T-helper 1 cell treated with Interleukin-12 subunit alpha and Interleukin-12 subunit beta and Interleukin-4 antibody, amounts not matched to agents 30 μg/mL and 1 μg/mL, for 36 hours (primary cell): ENCODE measurements around the gene LRRIQ1.
"Not testable (repeated sequence)": the region's sequence is repeated elsewhere in the genome, so short reads cannot be mapped to it uniquely, and the experiment has no call there.

Experiments used
- H3K27ac Mint-ChIP-seq: one replicate; pipeline ENCODE4 v1.8.0; 2021; ENCODE audit warnings: mild to moderate bottlenecking, mixed read lengths
- H3K27me3 Mint-ChIP-seq: one replicate; pipeline ENCODE4 v1.8.0; 2021; ENCODE audit warnings: low read depth, mixed read lengths
- H3K36me3 Mint-ChIP-seq: one replicate; pipeline ENCODE4 v1.8.0; 2021; ENCODE audit warnings: low read depth, mixed read lengths
- H3K4me1 Mint-ChIP-seq: one replicate; pipeline ENCODE4 v1.8.0; 2021; ENCODE audit warnings: low read depth, mixed read lengths
- H3K4me3 Mint-ChIP-seq: one replicate; pipeline ENCODE4 v1.8.0; 2021; ENCODE audit warnings: mild to moderate bottlenecking, moderate library complexity, mixed read lengths
- H3K9me3 Mint-ChIP-seq: one replicate; pipeline ENCODE4 v1.8.0; 2021; ENCODE audit warnings: mixed read lengths

Gene LRRIQ1

GRCh38 chr12:85188619-85189018 is 152.5 kb downstream of the LRRIQ1 start:
- H3K27me3 Mint-ChIP-seq, result no peaks in the 10 kb centered on the region
- H3K4me3 Mint-ChIP-seq, result no peak overlapping the region
- H3K27ac Mint-ChIP-seq, result no peak overlapping the region
- H3K4me1 Mint-ChIP-seq, result no peaks in the 10 kb centered on the region
- H3K9me3 Mint-ChIP-seq, result no peaks in the 10 kb centered on the region
- no peaks in the 10 kb centered on the region for H3K36me3 Mint-ChIP-seq

GRCh38 chr12:85190728-85191127 is 154.6 kb downstream of the LRRIQ1 start:
- Mint-ChIP-seq H3K4me3 (no peak overlapping the region), H3K4me1 (no peaks in the 10 kb centered on the region), H3K36me3 (no peaks in the 10 kb centered on the region), H3K27me3 (no peaks in the 10 kb centered on the region), H3K27ac (no peak overlapping the region), H3K9me3 (no peaks in the 10 kb centered on the region)

- not testable (repeated sequence) for H3K4me1 Mint-ChIP-seq, H3K4me3 Mint-ChIP-seq, H3K27me3 Mint-ChIP-seq, H3K27ac Mint-ChIP-seq, H3K36me3 Mint-ChIP-seq
- H3K9me3 Mint-ChIP-seq, result peaks cover 17% of the 10 kb centered on the region
Measured at GRCh38 chr12:85203809-85204208, 167.7 kb downstream of the LRRIQ1 start.

GRCh38 chr12:85206543-85206942 is 170.4 kb downstream of the LRRIQ1 start:
- Mint-ChIP-seq H3K9me3 (peaks cover 17% of the 10 kb centered on the region), H3K27ac (no peak overlapping the region), H3K36me3 (no peaks in the 10 kb centered on the region), H3K27me3 (no peaks in the 10 kb centered on the region), H3K4me3 (no peak overlapping the region), H3K4me1 (no peaks in the 10 kb centered on the region)

- H3K36me3 Mint-ChIP-seq, H3K4me3 Mint-ChIP-seq, H3K27me3 Mint-ChIP-seq, H3K27ac Mint-ChIP-seq, H3K9me3 Mint-ChIP-seq, H3K4me1 Mint-ChIP-seq: not testable (repeated sequence)
Measured at GRCh38 chr12:85224339-85224738, 188.2 kb downstream of the LRRIQ1 start.

GRCh38 chr12:85225501-85225900 is 189.3 kb downstream of the LRRIQ1 start:
- Mint-ChIP-seq H3K27me3 (no peaks in the 10 kb centered on the region), H3K27ac (no peak overlapping the region), H3K9me3 (no peaks in the 10 kb centered on the region), H3K36me3 (no peaks in the 10 kb centered on the region), H3K4me1 (no peaks in the 10 kb centered on the region), H3K4me3 (no peak overlapping the region)

- no peak overlapping the region for H3K27ac Mint-ChIP-seq
- H3K4me3 Mint-ChIP-seq, result no peak overlapping the region
- no peaks in the 10 kb centered on the region for H3K4me1 Mint-ChIP-seq
Measured at GRCh38 chr12:85237327-85237726, 201.2 kb downstream of the LRRIQ1 start.

GRCh38 chr12:85244561-85244960 is 208.4 kb downstream of the LRRIQ1 start:
- H3K36me3 Mint-ChIP-seq, result no peaks in the 10 kb centered on the region
- no peaks in the 10 kb centered on the region for H3K9me3 Mint-ChIP-seq
- no peaks in the 10 kb centered on the region for H3K4me1 Mint-ChIP-seq
- H3K27ac Mint-ChIP-seq, result no peak overlapping the region
- no peak overlapping the region for H3K4me3 Mint-ChIP-seq
- no peaks in the 10 kb centered on the region for H3K27me3 Mint-ChIP-seq

More at GRCh38 chr12:85237327-85237726, 201.2 kb downstream of the LRRIQ1 start:
- Mint-ChIP-seq H3K9me3 (no peaks in the 10 kb centered on the region), H3K36me3 (no peaks in the 10 kb centered on the region), H3K27me3 (no peaks in the 10 kb centered on the region)

- H3K4me3 Mint-ChIP-seq, result no peak overlapping the region
- H3K27me3 Mint-ChIP-seq, result no peaks in the 10 kb centered on the region
- no peaks in the 10 kb centered on the region for H3K9me3 Mint-ChIP-seq
Measured at GRCh38 chr12:85253853-85254252, 217.7 kb downstream of the LRRIQ1 start.

GRCh38 chr12:85257671-85258070 is 221.5 kb downstream of the LRRIQ1 start:
- H3K4me1 Mint-ChIP-seq, result no peaks in the 10 kb centered on the region
- H3K4me3 Mint-ChIP-seq, result no peak overlapping the region
- H3K27me3 Mint-ChIP-seq, result no peaks in the 10 kb centered on the region
- no peaks in the 10 kb centered on the region for H3K9me3 Mint-ChIP-seq
- H3K36me3 Mint-ChIP-seq, result no peaks in the 10 kb centered on the region
- H3K27ac Mint-ChIP-seq, result no peak overlapping the region

More at GRCh38 chr12:85253853-85254252, 217.7 kb downstream of the LRRIQ1 start:
- Mint-ChIP-seq H3K4me1 (no peaks in the 10 kb centered on the region), H3K27ac (no peak overlapping the region), H3K36me3 (no peaks in the 10 kb centered on the region)

- Mint-ChIP-seq H3K36me3 (no peaks in the 10 kb centered on the region), H3K4me1 (no peaks in the 10 kb centered on the region), H3K4me3 (no peak overlapping the region), H3K9me3 (no peaks in the 10 kb centered on the region), H3K27ac (no peak overlapping the region), H3K27me3 (no peaks in the 10 kb centered on the region)
Measured at GRCh38 chr12:85260447-85260846, 224.3 kb downstream of the LRRIQ1 start.

- Mint-ChIP-seq H3K27me3 (no peaks in the 10 kb centered on the region), H3K4me1 (no peaks in the 10 kb centered on the region), H3K9me3 (no peaks in the 10 kb centered on the region), H3K36me3 (no peaks in the 10 kb centered on the region), H3K4me3 (no peak overlapping the region), H3K27ac (no peak overlapping the region)
Measured at GRCh38 chr12:85260896-85261295, 224.7 kb downstream of the LRRIQ1 start.

- Mint-ChIP-seq H3K9me3 (no peaks in the 10 kb centered on the region), H3K27me3 (no peaks in the 10 kb centered on the region), H3K4me3 (no peak overlapping the region), H3K27ac (no peak overlapping the region), H3K4me1 (no peaks in the 10 kb centered on the region), H3K36me3 (no peaks in the 10 kb centered on the region)
Measured at GRCh38 chr12:85266356-85266755, 230.2 kb downstream of the LRRIQ1 start.

- Mint-ChIP-seq H3K27ac (no peak overlapping the region), H3K4me3 (no peak overlapping the region), H3K36me3 (no peaks in the 10 kb centered on the region), H3K27me3 (peaks cover 48% of the 10 kb centered on the region), H3K4me1 (peaks cover 7% of the 10 kb centered on the region), H3K9me3 (no peaks in the 10 kb centered on the region)
Measured at GRCh38 chr12:85273381-85274314, 237.5 kb downstream of the LRRIQ1 start.

GRCh38 chr12:85274315-85274651 is 238.1 kb downstream of the LRRIQ1 start:
- H3K36me3 Mint-ChIP-seq, result no peaks in the 10 kb centered on the region
- no peak overlapping the region for H3K27ac Mint-ChIP-seq
- H3K27me3 Mint-ChIP-seq, result peaks cover 52% of the 10 kb centered on the region
- H3K4me3 Mint-ChIP-seq, result no peak overlapping the region
- no peaks in the 10 kb centered on the region for H3K9me3 Mint-ChIP-seq
- H3K4me1 Mint-ChIP-seq, result peaks cover 7% of the 10 kb centered on the region
